ENCODE results near the gene LRRC37B. TPM values are rescaled to one million over a fixed set of nuclear protein-coding genes. Genes with fewer than 3 reads are reported as not detected.
"Not testable (repeated sequence)": the region's sequence is repeated elsewhere in the genome, so short reads cannot be mapped to it uniquely, and the experiment has no call there.

The LRRC37B gene
- total RNA-seq, 4 donors from 2014 or later = 10.3 to 26.8 (median 17.0) TPM

- Histone ChIP-seq H3K9me3 (no peaks in the 10 kb centered on the region), H3K27ac (no peak overlapping the region), H3K4me3 (replicated peaks in 1 of 3) (no peak overlapping the region), H3K36me3 (peaks cover 0 to 11% of the 10 kb centered on the region in 2 donors), H3K27me3 (no peaks in the 10 kb centered on the region), H3K4me1 (no peaks in the 10 kb centered on the region)
- no peak for TF ChIP-seq POLR2A (IDR thresholded peaks at IDR 0.05)
- no peak for TF ChIP-seq CTCF (IDR thresholded peaks at IDR 0.05)
- DNase-seq = no peak
- 97 to 100% methylated on average over 2 of the region's 2 CpGs for WGBS, 2 donors
- intact Hi-C loops (cut with DNase I) = no loop called here
Observed at GRCh38 chr17:32033223-32033622, 26.0 kb downstream of the LRRC37B start.

GRCh38 chr17:32033812-32034211, 26.6 kb downstream of the LRRC37B start:
- intact Hi-C loops (cut with DNase I); DNase-seq; H3K4me3 ChIP-seq (replicated peaks in 1 of 3); H3K9me3 ChIP-seq; H3K27ac ChIP-seq; H3K4me1 ChIP-seq; H3K27me3 ChIP-seq: not testable (repeated sequence)
- WGBS, 2 donors = 92 to 95% methylated on average over 1 of the region's 1 CpG
- H3K36me3 ChIP-seq = peaks cover 0 to 11% of the 10 kb centered on the region in 2 donors

GRCh38 chr17:32040246-32040645, 33.1 kb downstream of the LRRC37B start:
- intact Hi-C loops (cut with DNase I); H3K4me3 ChIP-seq (replicated peaks in 1 of 3); H3K4me1 ChIP-seq; DNase-seq; H3K27ac ChIP-seq; H3K27me3 ChIP-seq; H3K9me3 ChIP-seq: not testable (repeated sequence)
- peaks cover 0 to 15% of the 10 kb centered on the region in 2 donors for H3K36me3 ChIP-seq
- 95 to 96% methylated on average over 17 of the region's 17 CpGs for WGBS, 2 donors

- H3K27ac ChIP-seq; H3K36me3 ChIP-seq; H3K9me3 ChIP-seq; H3K4me3 ChIP-seq (replicated peaks in 1 of 3); intact Hi-C loops (cut with DNase I); DNase-seq; H3K4me1 ChIP-seq; H3K27me3 ChIP-seq: not testable (repeated sequence)
- 93 to 95% methylated on average over 15 to 19 of the region's 19 CpGs for WGBS, 2 donors
Observed at GRCh38 chr17:32041306-32041875, 34.2 kb downstream of the LRRC37B start.

GRCh38 chr17:32042266-32042665, 35.1 kb downstream of the LRRC37B start:
- H3K9me3 ChIP-seq; H3K27me3 ChIP-seq; H3K4me3 ChIP-seq (replicated peaks in 1 of 3); H3K27ac ChIP-seq; H3K4me1 ChIP-seq; H3K36me3 ChIP-seq; intact Hi-C loops (cut with DNase I); DNase-seq: not testable (repeated sequence)
- 97 to 100% methylated on average over 4 to 7 of the region's 11 CpGs for WGBS, 2 donors

- H3K4me1 ChIP-seq = not testable (repeated sequence)
Observed at GRCh38 chr17:32045611-32046010, 38.4 kb downstream of the LRRC37B start.

GRCh38 chr17:32047663-32048062, 40.5 kb downstream of the LRRC37B start:
- H3K27ac ChIP-seq; H3K4me1 ChIP-seq; H3K4me3 ChIP-seq (replicated peaks in 1 of 3); intact Hi-C loops (cut with DNase I); H3K9me3 ChIP-seq; DNase-seq; H3K27me3 ChIP-seq; H3K36me3 ChIP-seq: not testable (repeated sequence)
- 97 to 98% methylated on average over 6 of the region's 6 CpGs for WGBS, 2 donors

More at GRCh38 chr17:32045611-32046010, 38.4 kb downstream of the LRRC37B start:
- H3K27me3 ChIP-seq; H3K36me3 ChIP-seq; intact Hi-C loops (cut with DNase I); H3K4me3 ChIP-seq (replicated peaks in 1 of 3); H3K9me3 ChIP-seq; H3K27ac ChIP-seq; DNase-seq: not testable (repeated sequence)
- whole genome bisulfite sequencing, 2 donors = 93 to 96% methylated on average over 3 of the region's 3 CpGs

- 97 to 98% methylated on average over 4 of the region's 4 CpGs for WGBS, 2 donors
- H3K27me3 ChIP-seq = not testable (repeated sequence)
Observed at GRCh38 chr17:32054985-32055384, 47.8 kb downstream of the LRRC37B start.

GRCh38 chr17:32055425-32055824, 48.2 kb downstream of the LRRC37B start:
- H3K4me3 ChIP-seq (replicated peaks in 1 of 3); H3K9me3 ChIP-seq; H3K27me3 ChIP-seq; H3K4me1 ChIP-seq; intact Hi-C loops (cut with DNase I); H3K27ac ChIP-seq; H3K36me3 ChIP-seq; DNase-seq: not testable (repeated sequence)
- WGBS, 2 donors = 87 to 100% methylated on average over 2 of the region's 3 CpGs

More at GRCh38 chr17:32054985-32055384, 47.8 kb downstream of the LRRC37B start:
- H3K4me3 ChIP-seq (replicated peaks in 1 of 3); H3K27ac ChIP-seq; DNase-seq; H3K4me1 ChIP-seq; H3K9me3 ChIP-seq; H3K36me3 ChIP-seq; intact Hi-C loops (cut with DNase I): not testable (repeated sequence)

GRCh38 chr17:32056500-32056899, 49.3 kb downstream of the LRRC37B start:
- DNase-seq; H3K9me3 ChIP-seq; H3K4me3 ChIP-seq (replicated peaks in 1 of 3); H3K36me3 ChIP-seq; intact Hi-C loops (cut with DNase I); H3K27me3 ChIP-seq; H3K27ac ChIP-seq; H3K4me1 ChIP-seq: not testable (repeated sequence)
- 96 to 97% methylated on average over 6 to 7 of the region's 10 CpGs for WGBS, 2 donors

GRCh38 chr17:32057460-32058105, 50.4 kb downstream of the LRRC37B start:
- DNase-seq; H3K9me3 ChIP-seq; H3K36me3 ChIP-seq; intact Hi-C loops (cut with DNase I); H3K27me3 ChIP-seq; H3K4me3 ChIP-seq (replicated peaks in 1 of 3); H3K27ac ChIP-seq; H3K4me1 ChIP-seq: not testable (repeated sequence)
- 75 to 79% methylated on average over 12 of the region's 12 CpGs for WGBS, 2 donors

GRCh38 chr17:32060695-32061094, 53.5 kb downstream of the LRRC37B start:
- DNase-seq; intact Hi-C loops (cut with DNase I); H3K27me3 ChIP-seq: not testable (repeated sequence)

More at GRCh38 chr17:32060695-32061094, 53.5 kb downstream of the LRRC37B start:
- not testable (repeated sequence) for H3K27ac ChIP-seq; H3K4me1 ChIP-seq; H3K4me3 ChIP-seq (replicated peaks in 1 of 3); H3K36me3 ChIP-seq; H3K9me3 ChIP-seq
- no CpG with 5 or more reads among the region's 9 CpGs for WGBS, 2 donors
